Activated CD8-positive, alpha-beta memory T cell treated with anti-CD3 and anti-CD28 coated beads, Interleukin-2, amount 10 ng/mL, durations not matched to agents 7 days and 5 days (primary cell): Measurements from ENCODE around the gene KCNG1. TPM values are rescaled to one million over a fixed set of nuclear protein-coding genes. Genes with fewer than 3 reads are reported as not detected.

ENCODE experiments used
- ATAC-seq: fragments of 150-1000 bp; cut with Tn5 transposase; one replicate; pipeline ENCODE4 v1.10.0; 2021; ENCODE audit warnings: moderate library complexity
- CTCF ChIA-PET: fragments of 350-600 bp; sonication (Branson Sonifier 250); formaldehyde crosslinking; loops from one replicate; lab custom pipeline; 2021; ENCODE audit warnings: antibody characterized with exemption; lab: Charles Lee
- DNase-seq: peaks from one replicate; pipeline ENCODE4 v3.0.0-alpha.2; 2020
- H3K27ac Mint-ChIP-seq: one replicate; pipeline ENCODE4 v1.8.0; 2021; ENCODE audit warnings: mild to moderate bottlenecking, mixed read lengths
- H3K27me3 Mint-ChIP-seq: one replicate; pipeline ENCODE4 v1.8.0; 2021; ENCODE audit warnings: mixed read lengths
- H3K36me3 Mint-ChIP-seq: one replicate; pipeline ENCODE4 v1.8.0; 2021; ENCODE audit warnings: mild to moderate bottlenecking, mixed read lengths
- H3K4me1 Mint-ChIP-seq: one replicate; pipeline ENCODE4 v1.8.0; 2021; ENCODE audit warnings: mixed read lengths
- H3K4me3 Mint-ChIP-seq: one replicate; pipeline ENCODE4 v1.8.0; 2021; ENCODE audit warnings: mild to moderate bottlenecking, moderate library complexity, mixed read lengths
- H3K9me3 Mint-ChIP-seq: one replicate; pipeline ENCODE4 v1.8.0; 2022; ENCODE audit warnings: low read depth, mixed read lengths
- total RNA-seq, 2 experiments: library from RNA; stranded (reverse); gene quantifications; one replicate each; pipeline ENCODE4 v1.2.3, GENCODE V29; 2021

The KCNG1 gene
- total RNA-seq, 2 experiments from 2014 or later: 1.1 TPM; not detected in 1

DNA sequence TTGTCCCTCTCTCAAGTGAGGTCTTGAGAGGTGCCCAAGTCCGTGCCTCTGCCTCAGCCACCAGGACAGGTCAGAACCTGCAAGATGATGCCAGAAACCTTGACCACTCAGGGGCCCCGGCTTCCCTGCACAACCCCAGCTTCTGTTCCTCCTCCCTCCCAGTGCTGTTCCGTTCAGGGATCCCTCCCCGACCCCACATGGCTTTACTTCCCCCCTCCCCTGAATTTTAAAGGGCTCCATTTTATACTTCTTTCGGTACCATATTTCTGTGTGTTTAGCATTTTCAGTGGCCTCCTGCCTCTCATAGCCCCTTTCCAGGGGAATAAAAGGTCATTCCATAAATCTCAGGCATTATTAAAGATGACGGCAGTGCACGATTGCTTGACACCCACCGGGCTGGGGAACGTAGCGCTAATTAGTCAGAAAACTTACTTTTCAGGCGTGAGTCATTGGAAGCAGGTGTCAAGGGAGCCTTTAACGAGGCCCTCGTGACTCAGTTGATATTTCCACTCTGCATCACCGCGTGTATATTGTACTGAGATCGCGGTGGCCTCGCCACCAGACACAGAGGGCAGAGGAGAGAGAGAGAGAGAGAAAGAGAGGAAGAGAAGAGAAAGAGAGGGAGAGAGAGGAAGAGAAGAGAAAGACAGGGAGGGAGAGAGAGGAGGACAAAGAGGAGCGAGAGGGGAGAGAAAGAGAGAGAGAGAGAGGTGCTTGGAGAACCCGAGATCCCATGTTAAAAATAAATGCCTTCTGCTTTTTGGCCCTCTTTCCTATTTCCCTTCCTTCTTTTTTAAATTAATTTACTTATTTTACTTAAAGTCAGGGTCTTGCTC, 21.3 kb downstream of the KCNG1 start:
- Mint-ChIP-seq H3K4me1 (no peaks in the 10 kb centered on the region), H3K9me3 (no peaks in the 10 kb centered on the region), H3K4me3 (no peak overlapping the region), H3K27ac (no peak overlapping the region), H3K27me3 (peaks cover 22% of the 10 kb centered on the region), H3K36me3 (no peaks in the 10 kb centered on the region)
- DNase-seq (no peak), ATAC-seq (no peak)
- CTCF ChIA-PET: interaction anchor here (0.9 to 1.2 kb wide), 4 partner anchors 11 to 14 kb away, joined by 3 read pairs; no protein-coding TSS in a partner anchor

DNA sequence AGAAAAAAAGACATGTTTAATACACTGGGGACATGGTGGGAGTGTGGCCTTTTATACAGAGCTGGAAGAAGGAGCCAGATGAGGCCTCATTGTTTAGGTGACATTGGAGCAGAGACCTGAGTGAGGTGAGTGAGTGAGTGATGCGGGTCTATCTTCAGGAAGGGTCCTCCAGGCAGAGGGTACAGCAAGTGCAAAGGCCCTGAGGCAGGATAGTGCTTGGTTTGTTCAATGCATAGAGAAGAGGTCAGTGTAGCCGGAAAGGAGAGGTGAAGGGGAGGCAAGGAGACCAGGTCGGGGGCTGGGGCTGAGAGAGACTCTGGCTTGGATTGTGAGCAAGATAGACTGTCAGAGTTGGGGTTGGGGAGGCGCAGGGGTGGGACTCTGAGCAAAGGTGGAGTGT, 23.6 kb downstream of the KCNG1 start:
- Mint-ChIP-seq H3K9me3 (no peaks in the 10 kb centered on the region), H3K4me3 (no peak overlapping the region), H3K4me1 (no peaks in the 10 kb centered on the region), H3K27me3 (peaks cover 29% of the 10 kb centered on the region), H3K36me3 (no peaks in the 10 kb centered on the region), H3K27ac (no peak overlapping the region)
- ATAC-seq (no peak), DNase-seq (no peak)
- CTCF ChIA-PET: interaction anchor here (1.5 kb wide), 1 partner anchor 16 kb away, joined by 3 read pairs; no protein-coding TSS in a partner anchor

DNA sequence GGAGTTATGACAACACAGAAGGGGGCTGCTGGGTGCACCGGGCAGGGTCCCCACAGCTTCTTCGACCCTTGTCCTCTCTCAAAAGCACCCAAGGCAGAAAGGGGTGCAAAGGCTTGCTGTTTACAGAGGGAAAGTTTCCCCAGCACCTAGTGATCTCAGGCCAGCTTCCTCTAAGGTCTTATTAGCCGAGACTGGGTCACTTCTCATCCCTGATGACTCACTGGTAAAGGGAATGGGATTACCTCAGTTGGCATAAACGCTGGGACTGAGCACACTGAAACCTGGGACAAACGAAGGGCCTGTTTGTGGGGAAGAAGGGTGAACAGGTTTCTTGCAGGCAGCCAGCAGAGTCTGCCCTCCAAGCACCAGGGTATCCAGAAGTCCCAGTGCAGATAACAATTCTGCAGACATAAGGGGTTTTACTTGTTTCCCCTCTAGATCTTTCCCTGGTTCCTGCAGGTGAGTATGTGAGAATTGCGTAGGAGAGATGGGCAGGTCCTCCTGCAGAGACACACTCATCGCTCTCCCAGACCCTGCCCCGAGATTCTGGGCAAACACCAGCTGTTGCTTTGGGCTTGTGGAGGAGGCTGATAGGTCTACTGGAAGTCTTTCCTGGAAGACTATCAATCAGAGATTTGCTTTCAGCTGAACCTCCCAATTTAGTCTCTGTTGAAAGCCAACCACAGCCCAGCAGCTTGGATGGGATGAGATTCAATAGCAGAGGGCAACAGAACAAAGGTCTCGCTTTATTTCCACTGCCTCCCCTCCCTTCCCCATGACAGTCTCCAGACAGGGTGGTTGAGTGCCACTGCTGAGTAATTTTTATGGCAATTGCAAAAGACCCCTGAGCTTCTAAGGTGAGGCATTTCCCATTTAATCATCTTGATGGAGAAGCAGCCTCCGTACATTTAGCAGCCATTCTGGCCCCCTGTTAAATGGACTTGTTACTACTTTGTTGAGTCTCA, 25.7 kb downstream of the KCNG1 start:
- H3K9me3 Mint-ChIP-seq: no peaks in the 10 kb centered on the region
- CTCF ChIA-PET: interaction anchor here (1.3 to 1.6 kb wide), 5 partner anchors 9 to 18 kb away, joined by 4 to 9 read pairs (median 6); no protein-coding TSS in a partner anchor
- DNase-seq: no peak
- H3K36me3 Mint-ChIP-seq: no peaks in the 10 kb centered on the region
- peaks cover 28% of the 10 kb centered on the region for H3K27me3 Mint-ChIP-seq
- no peak for ATAC-seq
- no peak overlapping the region for H3K4me3 Mint-ChIP-seq
- peaks cover 2% of the 10 kb centered on the region for H3K4me1 Mint-ChIP-seq
- no peak overlapping the region for H3K27ac Mint-ChIP-seq

DNA sequence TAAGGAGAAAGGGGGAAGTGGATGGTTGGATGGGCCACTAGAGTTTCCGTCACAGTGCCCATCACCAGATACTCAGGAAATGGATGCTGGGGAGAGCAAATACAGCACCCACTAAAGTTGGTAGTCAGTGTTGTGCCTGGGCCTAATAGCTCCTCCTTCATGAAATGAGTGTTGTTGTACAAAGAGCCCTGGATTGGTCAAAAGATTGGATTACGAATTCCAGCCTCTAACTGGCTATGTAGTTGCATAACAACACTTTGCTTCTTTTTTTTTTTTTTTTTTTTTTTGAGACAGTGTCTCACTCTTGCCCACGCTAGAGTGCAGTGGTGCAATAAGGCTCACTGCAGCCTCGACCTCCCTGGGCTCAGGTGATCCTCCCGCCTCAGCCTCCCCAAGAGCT, 27.4 kb downstream of the KCNG1 start:
- CTCF ChIA-PET: interaction anchor here (0.7 to 1.6 kb wide), 4 partner anchors 8 to 363 kb away, joined by 3 to 9 read pairs (median 4); no protein-coding TSS in a partner anchor
- peaks cover 2% of the 10 kb centered on the region for H3K4me1 Mint-ChIP-seq
- H3K4me3 Mint-ChIP-seq: no peak overlapping the region
- H3K9me3 Mint-ChIP-seq: no peaks in the 10 kb centered on the region
- no peak for ATAC-seq
- H3K36me3 Mint-ChIP-seq: no peaks in the 10 kb centered on the region
- peaks cover 23% of the 10 kb centered on the region for H3K27me3 Mint-ChIP-seq
- no peak overlapping the region for H3K27ac Mint-ChIP-seq
- DNase-seq: no peak

DNA sequence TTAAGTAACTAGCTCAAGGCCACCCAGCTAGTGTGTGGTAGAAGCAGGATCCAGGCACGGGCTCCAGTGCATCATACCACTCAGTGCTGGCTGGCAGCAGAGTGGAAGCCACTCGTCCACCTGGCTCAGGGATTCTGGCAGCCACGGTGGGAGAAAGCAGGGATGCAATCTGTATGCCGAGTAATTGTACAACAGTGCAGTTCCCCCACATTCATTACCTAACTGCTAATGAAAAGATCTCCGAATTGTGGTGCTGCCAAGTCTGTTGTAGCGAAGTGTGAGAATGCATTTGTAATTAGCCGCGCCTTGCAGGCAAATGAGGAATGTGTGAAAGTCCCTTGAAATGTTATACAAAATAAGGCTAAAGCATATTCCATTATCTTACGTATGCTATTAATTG, 29.0 kb downstream of the KCNG1 start:
- H3K27ac Mint-ChIP-seq: no peak overlapping the region
- ATAC-seq (no peak), DNase-seq (no peak)
- CTCF ChIA-PET: interaction anchor here (0.7 to 8.6 kb wide), 9 partner anchors 12 to 601 kb away, joined by 3 to 143 read pairs (median 7); partner anchors contain the start of genes DPM1 and MOCS3
- H3K4me3 Mint-ChIP-seq: no peak overlapping the region
- H3K27me3 Mint-ChIP-seq: peaks cover 17% of the 10 kb centered on the region
- H3K9me3 Mint-ChIP-seq: no peaks in the 10 kb centered on the region
- peaks cover 2% of the 10 kb centered on the region for H3K4me1 Mint-ChIP-seq
- H3K36me3 Mint-ChIP-seq: no peaks in the 10 kb centered on the region

DNA sequence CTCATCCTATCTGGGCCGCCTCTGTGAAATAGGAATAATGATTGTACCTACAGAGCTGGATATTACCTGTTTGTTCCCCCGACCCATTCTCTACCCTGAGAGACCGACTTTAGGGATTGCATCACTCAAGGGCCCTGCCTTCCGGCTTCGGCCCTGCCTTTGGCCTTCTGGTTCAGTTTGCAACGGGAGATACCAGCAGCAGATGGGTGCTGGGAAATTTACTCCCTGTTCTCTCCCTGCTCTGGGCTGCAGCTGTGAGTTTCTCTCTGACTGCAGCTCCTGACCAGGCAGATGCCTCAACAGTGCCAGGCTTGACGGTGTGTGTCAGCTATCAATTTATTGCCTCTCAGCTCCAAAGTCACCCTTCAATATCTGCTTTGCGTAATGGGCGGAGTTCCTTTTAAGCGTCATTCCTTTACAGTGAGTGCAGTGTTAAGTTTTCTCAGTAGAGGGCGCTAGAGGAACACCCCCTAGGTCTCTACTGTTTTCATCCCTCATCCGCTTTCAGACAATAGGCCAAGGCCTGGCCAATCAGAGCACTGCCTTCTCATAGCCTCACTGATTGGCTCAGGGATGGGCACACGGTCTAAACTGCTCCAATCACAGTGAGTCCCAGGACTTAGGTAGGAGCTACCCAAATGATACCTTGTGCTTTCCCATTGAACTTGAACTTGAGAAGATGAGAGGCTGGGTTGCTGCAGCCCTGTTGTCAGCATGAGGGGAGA, 30.0 kb downstream of the KCNG1 start:
- Mint-ChIP-seq H3K9me3 (no peaks in the 10 kb centered on the region), H3K27ac (no peak overlapping the region), H3K4me1 (peaks cover 2% of the 10 kb centered on the region), H3K36me3 (no peaks in the 10 kb centered on the region), H3K27me3 (peaks cover 20% of the 10 kb centered on the region), H3K4me3 (no peak overlapping the region)
- peak; percentile 70 for DNase-seq
- ATAC-seq: peak; percentile 99
- CTCF ChIA-PET: interaction anchor here (0.7 to 8.6 kb wide), 17 partner anchors 8 to 630 kb away, joined by 3 to 143 read pairs (median 5); partner anchors contain the start of genes BCAS4, DPM1 and MOCS3

DNA sequence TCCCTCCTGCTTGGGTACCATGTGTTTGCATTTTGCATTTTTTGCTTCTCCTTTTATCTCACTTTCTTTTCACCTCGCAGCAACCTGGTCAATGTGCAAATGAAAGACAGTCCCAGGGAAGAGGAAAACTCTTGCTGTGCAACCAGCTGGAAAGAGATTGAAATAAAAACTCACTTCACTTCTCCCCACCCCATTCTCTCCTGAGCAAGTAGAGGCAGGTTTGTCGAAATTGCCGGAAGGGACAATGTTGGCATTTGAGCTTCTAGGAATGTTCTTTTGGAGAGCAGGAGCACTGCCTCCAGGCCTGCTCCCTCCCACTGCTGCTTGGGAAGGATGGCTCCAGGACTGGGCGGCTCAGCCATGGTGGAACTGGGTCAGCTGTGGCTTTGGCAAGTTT, 30.6 kb downstream of the KCNG1 start:
- Mint-ChIP-seq H3K4me3 (no peak overlapping the region), H3K9me3 (no peaks in the 10 kb centered on the region), H3K4me1 (peaks cover 4% of the 10 kb centered on the region), H3K36me3 (no peaks in the 10 kb centered on the region), H3K27me3 (peaks cover 24% of the 10 kb centered on the region), H3K27ac (no peak overlapping the region)
- CTCF ChIA-PET: interaction anchor here (0.9 to 8.6 kb wide), 12 partner anchors 8 to 631 kb away, joined by 3 to 143 read pairs (median 6); partner anchors contain the start of genes BCAS4, DPM1 and MOCS3
- no peak for DNase-seq
- no peak for ATAC-seq

DNA sequence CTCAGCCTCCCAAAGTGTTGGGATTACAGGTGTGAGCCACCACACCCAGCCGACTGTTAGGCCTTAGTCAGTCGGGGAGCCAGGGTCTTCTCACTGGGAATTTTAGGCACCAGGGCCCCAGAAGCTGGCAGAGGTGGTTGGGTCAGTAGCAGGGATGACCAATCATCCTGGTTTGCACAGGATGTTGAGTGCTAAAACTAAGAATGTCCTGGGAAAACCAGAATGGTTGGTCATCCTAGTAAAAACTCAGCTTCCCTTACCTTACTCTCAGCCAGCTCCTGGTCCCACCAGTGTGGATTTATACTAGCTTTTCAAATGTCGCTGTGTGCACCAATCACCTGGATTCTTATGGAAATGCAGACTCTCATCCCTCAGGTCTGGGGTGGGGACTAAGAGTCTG, 31.8 kb downstream of the KCNG1 start:
- DNase-seq (no peak), ATAC-seq (no peak)
- CTCF ChIA-PET: interaction anchor here (0.8 to 8.6 kb wide), 6 partner anchors 9 to 604 kb away, joined by 3 to 143 read pairs (median 4); no protein-coding TSS in a partner anchor
- H3K27ac Mint-ChIP-seq: no peak overlapping the region
- peaks cover 27% of the 10 kb centered on the region for H3K27me3 Mint-ChIP-seq
- no peak overlapping the region for H3K4me3 Mint-ChIP-seq
- H3K36me3 Mint-ChIP-seq: no peaks in the 10 kb centered on the region
- no peaks in the 10 kb centered on the region for H3K9me3 Mint-ChIP-seq
- H3K4me1 Mint-ChIP-seq: peaks cover 4% of the 10 kb centered on the region

DNA sequence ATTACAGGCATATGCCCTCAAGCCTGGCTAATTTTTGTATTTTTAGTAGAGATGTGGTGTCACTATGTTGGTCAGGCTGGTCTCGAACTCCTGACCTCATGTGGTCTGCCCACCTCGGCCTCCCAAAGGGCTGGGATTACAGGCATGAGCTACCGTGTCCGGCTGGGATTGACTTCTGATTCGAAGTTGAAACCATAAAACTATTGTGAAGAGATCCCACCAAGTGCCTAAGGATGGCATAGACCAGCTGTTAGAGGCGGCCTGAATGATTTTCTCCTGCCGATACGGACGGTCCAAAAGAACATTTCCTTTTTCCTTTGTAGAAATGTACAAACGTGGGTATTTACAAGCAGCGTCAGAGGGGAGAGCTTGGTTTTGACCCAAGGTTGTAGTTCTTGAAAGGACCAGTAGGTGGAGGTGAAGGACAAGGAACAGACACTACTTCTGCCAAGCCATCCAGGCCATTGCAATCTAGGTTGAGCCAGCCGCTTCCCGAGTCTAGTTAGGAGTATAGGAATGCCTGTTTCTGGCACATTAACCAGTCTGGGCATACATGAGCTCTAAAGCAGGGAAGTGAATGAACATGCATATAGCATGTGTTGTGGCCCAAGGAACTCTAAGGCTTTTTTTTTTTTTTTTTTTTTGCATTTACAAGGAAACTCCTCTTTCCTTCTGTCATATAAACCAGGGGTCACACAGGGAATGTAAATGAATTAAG, 35.3 kb downstream of the KCNG1 start:
- peak; percentile 93 for ATAC-seq
- peaks cover 40% of the 10 kb centered on the region for H3K27me3 Mint-ChIP-seq
- H3K4me1 Mint-ChIP-seq: peaks cover 4% of the 10 kb centered on the region
- peak; percentile 71 for DNase-seq
- H3K4me3 Mint-ChIP-seq: no peak overlapping the region
- CTCF ChIA-PET: interaction anchor here (0.6 to 8.6 kb wide), 58 partner anchors 9 to 917 kb away, joined by 3 to 143 read pairs (median 4); partner anchors contain the start of genes BCAS4, DPM1 and MOCS3
- H3K27ac Mint-ChIP-seq: no peak overlapping the region
- H3K9me3 Mint-ChIP-seq: no peaks in the 10 kb centered on the region
- no peaks in the 10 kb centered on the region for H3K36me3 Mint-ChIP-seq

DNA sequence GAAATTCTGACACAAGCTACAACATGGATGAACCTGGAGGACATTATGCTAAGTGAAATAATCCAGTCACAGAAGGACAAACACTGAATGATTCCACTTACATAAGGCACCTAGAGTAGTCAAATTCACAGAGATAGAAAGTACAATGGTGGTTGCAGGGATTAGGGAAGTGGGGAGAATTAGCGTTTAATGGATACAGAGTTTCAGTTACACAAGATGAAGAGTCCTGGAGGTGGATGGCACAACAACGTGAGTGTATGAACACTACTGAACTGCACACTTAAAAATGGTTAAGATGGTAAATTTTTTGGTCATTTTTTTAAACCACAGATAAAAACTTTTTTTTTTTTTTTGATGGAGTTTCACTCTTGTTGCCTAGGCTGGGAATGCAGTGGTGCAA, 39.6 kb downstream of the KCNG1 start:
- ATAC-seq (no peak), DNase-seq (no peak)
- H3K9me3 Mint-ChIP-seq: no peaks in the 10 kb centered on the region
- no peaks in the 10 kb centered on the region for H3K36me3 Mint-ChIP-seq
- peaks cover 10% of the 10 kb centered on the region for H3K4me1 Mint-ChIP-seq
- peaks cover 53% of the 10 kb centered on the region for H3K27me3 Mint-ChIP-seq
- CTCF ChIA-PET: interaction anchor here (0.8 to 3.2 kb wide), 4 partner anchors 8 to 331 kb away, joined by 3 to 26 read pairs (median 13); no protein-coding TSS in a partner anchor
- H3K27ac Mint-ChIP-seq: no peak overlapping the region
- H3K4me3 Mint-ChIP-seq: no peak overlapping the region

DNA sequence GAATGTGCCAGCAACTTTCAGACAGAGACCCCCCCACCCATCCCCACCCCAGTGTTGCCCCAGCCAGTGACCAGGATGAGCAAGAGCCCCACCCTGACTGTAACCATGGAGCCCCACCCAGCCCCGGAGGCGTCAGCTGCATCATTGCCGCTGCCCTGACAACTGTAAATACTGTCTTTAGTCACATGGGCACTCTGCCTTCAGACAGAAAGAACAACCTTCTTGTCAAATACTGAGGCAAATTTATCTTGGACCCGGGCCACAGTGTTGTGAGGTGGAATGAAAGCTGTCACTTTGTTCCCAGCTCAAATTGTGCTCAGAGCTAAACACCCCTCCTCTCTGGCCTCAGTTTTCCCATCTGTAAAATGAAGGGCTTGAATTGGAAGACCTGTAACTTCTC, 40.5 kb downstream of the KCNG1 start:
- no peaks in the 10 kb centered on the region for H3K9me3 Mint-ChIP-seq
- no peak overlapping the region for H3K27ac Mint-ChIP-seq
- H3K36me3 Mint-ChIP-seq: no peaks in the 10 kb centered on the region
- DNase-seq (no peak), ATAC-seq (no peak)
- peaks cover 51% of the 10 kb centered on the region for H3K27me3 Mint-ChIP-seq
- CTCF ChIA-PET: interaction anchor here (0.7 to 3.4 kb wide), 17 partner anchors 9 to 1146 kb away, joined by 3 to 32 read pairs (median 5); partner anchors contain the start of genes BCAS4, DPM1 and MOCS3
- H3K4me3 Mint-ChIP-seq: no peak overlapping the region
- peaks cover 8% of the 10 kb centered on the region for H3K4me1 Mint-ChIP-seq

DNA sequence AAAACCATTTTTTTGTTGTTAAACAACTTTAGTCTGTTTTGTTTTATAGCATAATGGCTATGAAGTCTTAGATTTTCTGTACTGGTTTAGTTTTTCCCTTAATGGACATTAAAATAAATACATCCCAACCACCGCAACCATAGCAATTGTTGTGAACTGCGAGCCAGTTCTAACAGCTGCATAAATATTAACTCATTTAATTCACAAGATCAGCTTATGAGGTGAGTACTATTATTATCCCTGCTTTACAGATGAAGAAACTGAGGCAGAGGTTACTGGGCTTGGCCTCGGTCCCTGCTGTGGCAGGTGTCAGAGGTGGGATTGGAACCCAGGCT, 41.2 kb downstream of the KCNG1 start:
- CTCF ChIA-PET: interaction anchor here (0.7 to 3.4 kb wide), 26 partner anchors 9 to 1147 kb away, joined by 3 to 32 read pairs (median 4); partner anchors contain the start of genes BCAS4, DPM1 and MOCS3
- H3K27me3 Mint-ChIP-seq: peaks cover 46% of the 10 kb centered on the region

More for the DNA sequence above, 41.2 kb downstream of the KCNG1 start:
- DNase-seq: no peak
- H3K4me1 Mint-ChIP-seq: peaks cover 8% of the 10 kb centered on the region
- no peak for ATAC-seq
- no peak overlapping the region for H3K27ac Mint-ChIP-seq
- no peaks in the 10 kb centered on the region for H3K9me3 Mint-ChIP-seq
- H3K36me3 Mint-ChIP-seq: no peaks in the 10 kb centered on the region
- H3K4me3 Mint-ChIP-seq: no peak overlapping the region
